K562 (cell line): ENCODE measurements around the gene CLK3. TPM values are rescaled to one million over a fixed set of nuclear protein-coding genes. Genes with fewer than 3 reads are reported as not detected.

Experiments used
- CEBPZ ChIP-seq: fragments of 150-350 bp; IDR thresholded peaks from 2 replicates; pipeline ENCODE4 v1.6.1; 2014; ENCODE audit warnings: low read depth, mild to moderate bottlenecking, low read length, borderline replicate concordance
- CGGBP1 ChIP-seq: fragments of 250-450 bp; sonication (Bioruptor Pico); IDR thresholded peaks from 2 replicates; pipeline ENCODE4 v1.9.0; 2021; ENCODE audit warnings: mild to moderate bottlenecking
- ELF4 ChIP-seq: fragments of 450-650 bp; formaldehyde crosslinking; IDR thresholded peaks from 2 replicates; pipeline ENCODE4 v1.4.0; 2022; ENCODE audit warnings: missing genetic modification characterization
- JUN ChIP-seq, 2 experiments: sonication (generic) in 1 of 2; formaldehyde crosslinking in 1 of 2; IDR thresholded peaks; 2 replicates each; pipeline versions ENCODE4 v1.6.1 to v1.8.0; 2012 to 2022; ENCODE audit warnings: borderline replicate concordance in 2 of 2, mild to moderate bottlenecking in 2 of 2, improper control_type of control experiment in 1 of 2, low read depth in 1 of 2, low read length in 1 of 2, missing genetic modification reagents in 1 of 2
- LARP7 ChIP-seq: fragments of 450-650 bp; IDR thresholded peaks from 2 replicates; pipeline ENCODE4 v1.6.1; 2016
- MAFG ChIP-seq: fragments of 450-650 bp; conservative IDR thresholded peaks from 2 replicates; pipeline ENCODE4 v1.6.1; 2016; ENCODE audit warnings: missing genetic modification characterization, missing compliant biosample characterization
- MEIS2 ChIP-seq: fragments of 450-650 bp; IDR thresholded peaks from 2 replicates; pipeline ENCODE4 v1.6.1; 2014; ENCODE audit warnings: mild to moderate bottlenecking; ENCODE audit not compliant: partially characterized antibody
- POLR2G ChIP-seq: fragments of 200-400 bp; formaldehyde crosslinking; IDR thresholded peaks from 2 replicates; pipeline ENCODE4 v1.6.1; 2017; ENCODE audit warnings: low read depth, mild to moderate bottlenecking, antibody characterized with exemption, low read length, moderate library complexity
- RBM34 ChIP-seq: fragments of 200-400 bp; formaldehyde crosslinking; IDR thresholded peaks from 2 replicates; pipeline ENCODE4 v1.6.1; 2018; ENCODE audit warnings: low read length, borderline replicate concordance; ENCODE audit not compliant: insufficient read depth
- RCOR1 ChIP-seq, 2 experiments: IDR thresholded peaks; 2 replicates each; pipeline ENCODE4 v1.6.1; 2012; ENCODE audit warnings: low read depth in 2 of 2, low read length in 2 of 2, borderline replicate concordance in 1 of 2, improper control_type of control experiment in 1 of 2
- SMARCA5 ChIP-seq: fragments of 450-650 bp; IDR thresholded peaks from 2 replicates; pipeline ENCODE4 v1.6.1; 2016
- SRSF3 ChIP-seq: fragments of 200-400 bp; formaldehyde crosslinking; IDR thresholded peaks from 2 replicates; pipeline ENCODE4 v1.6.1; 2016; ENCODE audit warnings: mild to moderate bottlenecking, low read length, moderate library complexity; ENCODE audit not compliant: insufficient read depth
- SRSF9 ChIP-seq: fragments of 200-400 bp; formaldehyde crosslinking; IDR thresholded peaks from 2 replicates; pipeline ENCODE4 v1.6.1; 2017; ENCODE audit warnings: low read depth, low read length, borderline replicate concordance
- ZNF324 ChIP-seq: fragments of 250-450 bp; sonication (Bioruptor Pico); IDR thresholded peaks from 2 replicates; pipeline ENCODE4 v1.4.0; 2020; ENCODE audit warnings: mild to moderate bottlenecking
- ZNF431 ChIP-seq: sonication (generic); formaldehyde crosslinking; IDR thresholded peaks from 2 replicates; pipeline ENCODE4 v1.8.0; 2022; ENCODE audit warnings: mild to moderate bottlenecking, missing genetic modification reagents
- ZNF76 ChIP-seq: fragments of 250-450 bp; sonication (Bioruptor Pico); IDR thresholded peaks from 2 replicates; pipeline ENCODE4 v1.4.0; 2020; ENCODE audit warnings: mild to moderate bottlenecking, moderate library complexity, borderline replicate concordance
- polyA plus RNA-seq, 8 experiments: library from polyadenylated mRNA; depleted of rRNA in 4 of 8; stranded (reverse) in 5 of 8; unstranded in 3 of 8; fragments of >200 nt; fragmentation: Nextera tagmentation in 2 of 8; fragmentation: Illumina TruSeq in 1 of 8; extraction: Ambion mirVana in 2 of 8; extraction: Trizol in 1 of 8; gene quantifications; 2 replicates each; pipeline versions ENCODE4 v1.2.1 to v1.2.3, GENCODE V29; 2011 to 2014; ENCODE audit warnings: inconsistent platforms in 1 of 8, missing spikeins in 1 of 8
- total RNA-seq, 7 experiments: library from RNA; depleted of rRNA in 6 of 7; stranded (reverse); fragments of >200 nt in 6 of 7; fragmentation: Illumina TruSeq in 2 of 7; extraction: Trizol in 2 of 7; gene quantifications; 2 replicates each; pipeline versions ENCODE4 v1.2.1 to v1.2.3, GENCODE V29; 2011 to 2021; ENCODE audit warnings: low replicate concordance in 1 of 7

Gene CLK3
- total and polyA plus RNA-seq, 9 of the 15 experiments (the other 6 are each of a cell fraction or from before 2014, with no cell fraction given): 1.2 to 95.2 (median 51.7) TPM

GRCh38 chr15:74642734-74643664 lies 27.4 kb downstream of the CLK3 start (continued):
- TF ChIP-seq CGGBP1 (no peak), SMARCA5 (no peak), JUN (IDR thresholded peaks at IDR 0.05; ENCODE audit: borderline replicate concordance, low read depth, low read length) (no peak), JUN (CRISPR knock-in tag; IDR thresholded peaks at IDR 0.05; ENCODE audit: borderline replicate concordance) (no peak), CEBPZ (no peak), RCOR1 (IDR thresholded peaks at IDR 0.05; ENCODE audit: borderline replicate concordance in 1 of 2, low read depth in 2 of 2, low read length in 2 of 2) (no peak), SRSF9 (no peak), SRSF3 (no peak), ZNF76 (CRISPR knock-in tag) (no peak), ELF4 (CRISPR knock-in tag) (no peak), ZNF324 (CRISPR knock-in tag) (no peak), RBM34 (no peak), ZNF431 (no peak), LARP7 (no peak), MAFG (tag) (peak; percentile 79), MEIS2 (no peak), POLR2G (no peak)
